ENCODE results near the gene ACOT9. TPM values are rescaled to one million over a fixed set of nuclear protein-coding genes. Genes with fewer than 3 reads are reported as not detected.

Gene ACOT9
- total RNA-seq, 1 experiment from 2014 or later, result 47.0 TPM

DNA sequence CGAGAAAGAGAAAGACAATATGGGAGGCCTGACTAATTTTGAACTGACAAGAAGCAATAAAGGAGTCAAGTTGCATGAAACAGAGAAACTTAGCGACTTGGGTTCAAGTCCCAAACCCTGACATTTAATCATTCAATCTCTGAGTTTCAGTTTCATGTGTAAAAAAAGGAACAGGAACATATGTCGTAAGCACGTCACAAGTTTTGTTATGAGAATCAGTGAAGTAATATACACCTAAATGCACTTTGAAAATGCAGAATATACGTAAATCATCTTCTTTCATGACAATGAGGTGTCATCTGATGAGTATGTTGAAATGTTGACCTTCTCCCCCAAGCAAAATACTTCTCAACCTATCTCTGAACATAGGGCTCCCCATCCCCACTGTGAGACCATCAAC is 10.4 kb downstream of the ACOT9 start:
- Histone ChIP-seq H3K27me3 (ENCODE audit: insufficient read depth, low read depth) (no peaks in the 10 kb centered on the region), H3K36me3 (ENCODE audit: low read depth) (no peaks in the 10 kb centered on the region; the same call in 1 of the 2 replicates), H3K9me2 (ENCODE audit: insufficient read depth) (no peaks in the 10 kb centered on the region), H3K27ac (no peak overlapping the region), H3K4me2 (no peak overlapping the region), H3K79me2 (ENCODE audit: low read depth) (peaks cover 19% of the 10 kb centered on the region; the same call in 1 of the 2 replicates), H2AFZ (no peak overlapping the region), H4K20me1 (ENCODE audit: insufficient read depth) (no peaks in the 10 kb centered on the region), H3K4me3 (no peak overlapping the region), H3K4me1 (replicated peaks; ENCODE audit: insufficient read depth) (no peaks in the 10 kb centered on the region), H3F3A (ENCODE audit: insufficient read depth, low read depth) (no peaks in the 10 kb centered on the region), H3K9me3 (ENCODE audit: insufficient read depth, low read depth) (no peaks in the 10 kb centered on the region)
- ChIA-PET POLR2A (ENCODE audit: unreplicated experiment) (no interaction called here), CTCF (no interaction called here)
- intact Hi-C loops (cut with micrococcal nuclease; ENCODE audit: unreplicated experiment), result no loop called here
- BruUV-seq (replicated peaks), result no TSS peak
- no peak for DNase-seq
- TF ChIP-seq EZH2 (IDR thresholded peaks at IDR 0.05; ENCODE audit: low read depth) (no peak), CTCF (conservative IDR thresholded peaks at IDR 0.05) (no peak)

DNA sequence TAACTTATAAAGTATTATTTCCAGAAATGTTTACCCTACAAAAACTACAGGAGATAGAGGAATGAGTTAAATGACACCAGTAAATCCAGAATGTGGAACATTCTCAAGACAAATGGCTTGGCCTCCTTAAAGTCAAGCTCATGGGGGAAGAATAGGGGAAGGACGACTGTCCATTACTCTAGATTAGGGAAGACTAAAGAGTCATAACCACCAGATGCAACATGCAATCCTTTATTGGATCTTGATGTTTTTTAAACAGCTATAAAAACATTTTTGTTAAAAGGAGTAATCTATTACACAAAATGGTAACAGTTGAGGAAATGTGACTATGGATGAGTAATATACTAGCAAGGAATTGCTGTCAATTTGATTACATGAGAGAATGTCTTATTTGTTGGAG is 11.1 kb downstream of the ACOT9 start:
- ChIA-PET CTCF (no interaction called here), POLR2A (ENCODE audit: unreplicated experiment) (no interaction called here)
- H3K9me2 ChIP-seq (ENCODE audit: insufficient read depth), result no peaks in the 10 kb centered on the region
- H3K27ac ChIP-seq, result no peak overlapping the region
- no peak overlapping the region for H3K4me2 ChIP-seq
- H2AFZ ChIP-seq, result no peak overlapping the region
- intact Hi-C loops (cut with micrococcal nuclease; ENCODE audit: unreplicated experiment), result no loop called here
- peaks cover 13% of the 10 kb centered on the region; the same call in 1 of the 2 replicates for H3K79me2 ChIP-seq (ENCODE audit: low read depth)
- H3K36me3 ChIP-seq (ENCODE audit: low read depth), result no peaks in the 10 kb centered on the region; the same call in 1 of the 2 replicates
- no peaks in the 10 kb centered on the region for H3K4me1 ChIP-seq (replicated peaks; ENCODE audit: insufficient read depth)
- H3K4me3 ChIP-seq, result no peak overlapping the region
- no peaks in the 10 kb centered on the region for H3K9me3 ChIP-seq (ENCODE audit: insufficient read depth, low read depth)
- no peaks in the 10 kb centered on the region for H3F3A ChIP-seq (ENCODE audit: insufficient read depth, low read depth)
- no TSS peak for BruUV-seq (replicated peaks)
- no peaks in the 10 kb centered on the region for H4K20me1 ChIP-seq (ENCODE audit: insufficient read depth)
- TF ChIP-seq EZH2 (IDR thresholded peaks at IDR 0.05; ENCODE audit: low read depth) (no peak), CTCF (conservative IDR thresholded peaks at IDR 0.05) (no peak)
- no peak for DNase-seq
- H3K27me3 ChIP-seq (ENCODE audit: insufficient read depth, low read depth), result no peaks in the 10 kb centered on the region

- H3K27ac ChIP-seq, result no peak overlapping the region
- no peaks in the 10 kb centered on the region for H3K4me1 ChIP-seq (replicated peaks; ENCODE audit: insufficient read depth)
- no peaks in the 10 kb centered on the region for H3F3A ChIP-seq (ENCODE audit: insufficient read depth, low read depth)
- H3K36me3 ChIP-seq (ENCODE audit: low read depth), result no peaks in the 10 kb centered on the region; the same call in 1 of the 2 replicates
- no peak for TF ChIP-seq EZH2 (IDR thresholded peaks at IDR 0.05; ENCODE audit: low read depth)
- TF ChIP-seq CTCF (conservative IDR thresholded peaks at IDR 0.05), result no peak
- intact Hi-C loops (cut with micrococcal nuclease; ENCODE audit: unreplicated experiment), result no loop called here
- ChIA-PET POLR2A (ENCODE audit: unreplicated experiment) (no interaction called here), CTCF (no interaction called here)
- DNase-seq, result no peak
- no peaks in the 10 kb centered on the region for H3K27me3 ChIP-seq (ENCODE audit: insufficient read depth, low read depth)
- H4K20me1 ChIP-seq (ENCODE audit: insufficient read depth), result no peaks in the 10 kb centered on the region
- H3K79me2 ChIP-seq (ENCODE audit: low read depth), result no peaks in the 10 kb centered on the region
- BruUV-seq (replicated peaks), result no TSS peak
- H3K9me2 ChIP-seq (ENCODE audit: insufficient read depth), result no peaks in the 10 kb centered on the region
- no peaks in the 10 kb centered on the region for H3K9me3 ChIP-seq (ENCODE audit: insufficient read depth, low read depth)
- H3K4me2 ChIP-seq, result no peak overlapping the region
- no peak overlapping the region for H3K4me3 ChIP-seq
- H2AFZ ChIP-seq, result no peak overlapping the region
These were observed 13.9 kb downstream of the ACOT9 start for GRCh38 chrX:23729214-23729613.
